HepG2 (cell line): ENCODE data around the gene DLG3. TPM values are rescaled to one million over a fixed set of nuclear protein-coding genes. Genes with fewer than 3 reads are reported as not detected.

Experiments used
- ATAC-seq: fragments of 200-7000 bp; cut with Tn5 transposase; 3 replicates; pipeline ENCODE4 v1.9.1; 2020; ENCODE audit warnings: mild to moderate bottlenecking, moderate library complexity
- BruUV-seq: library from RNA; stranded (reverse); fragments of 400-500 nt; replicated peaks from 2 replicates; lab custom pipeline; 2021; lab: Mats Ljungman, UMichigan
- CTCF ChIA-PET: fragments of 300-600 bp; formaldehyde crosslinking; extraction: SDS; loops from one replicate; lab custom pipeline; 2021; ENCODE audit warnings: low total read pairs, inconsistent platforms, low intra/inter-chr PET ratio; lab: Yijun Ruan, JAX
- POLR2A ChIA-PET: fragments of 350-600 bp; sonication (Branson Sonifier 250); formaldehyde crosslinking; loops from one replicate; lab custom pipeline; 2020; ENCODE audit warnings: antibody characterized with exemption, inconsistent platforms; lab: Yijun Ruan, JAX
- DNase-seq: peaks from one replicate; pipeline ENCODE4 v3.0.0-alpha.2; 2015; ENCODE audit warnings: low spot score
- FAIRE-seq: peaks from 3 replicates; lab custom pipeline; 2011; peaks lifted over from hg19 to GRCh38; lab: Jason Lieb, UNC
- H2AFZ ChIP-seq: one replicate; pipeline ENCODE4 v1.6.1; 2011; ENCODE audit warnings: low read length, inconsistent platforms
- H3K27ac ChIP-seq: fragments of 300-600 bp; 3 replicates; pipeline ENCODE4 v1.8.0; 2011; ENCODE audit warnings: mixed run types, mild to moderate bottlenecking, mixed read lengths, low read length, inconsistent platforms; ENCODE audit not compliant: insufficient read depth; ENCODE audit errors: extremely low read length
- H3K27me3 ChIP-seq, 2 experiments: fragments of 200-600 bp in 1 of 2; 2 replicates in 1 of 2; 3 replicates in 1 of 2; pipeline versions ENCODE4 v1.6.0 to v1.8.0; 2011; ENCODE audit warnings: low read length in 2 of 2, mild to moderate bottlenecking in 2 of 2, moderate library complexity in 2 of 2, inconsistent platforms in 1 of 2; ENCODE audit not compliant: insufficient read depth in 2 of 2, control insufficient read depth in 1 of 2
- H3K36me3 ChIP-seq, 2 experiments: fragments of 200-600 bp in 1 of 2; replicated peaks in 1 of 2; 2 replicates in 1 of 2; 3 replicates in 1 of 2; pipeline versions ENCODE4 v1.5.1 to v1.8.0; 2011; ENCODE audit warnings: low read length in 2 of 2, inconsistent platforms in 1 of 2; ENCODE audit not compliant: insufficient read depth in 2 of 2, control insufficient read depth in 1 of 2
- H3K4me1 ChIP-seq: 2 replicates; pipeline ENCODE4 v1.5.1; 2012; ENCODE audit warnings: low read length, inconsistent platforms; ENCODE audit not compliant: insufficient read depth
- H3K4me2 ChIP-seq: 2 replicates; pipeline ENCODE4 v1.6.0; 2011; ENCODE audit warnings: low read depth, low read length, inconsistent platforms
- H3K4me3 ChIP-seq, 3 experiments: fragments of 200-600 bp in 1 of 3; sonication (generic), shearing (Covaris generic) in 1 of 3; replicated peaks in 1 of 3; 2 replicates each; pipeline ENCODE4 v1.5.1; 2011 to 2016; ENCODE audit warnings: low read length in 3 of 3, inconsistent platforms in 2 of 3, low read depth in 2 of 3, mild to moderate bottlenecking in 2 of 3, control low read depth in 1 of 3, mixed read lengths in 1 of 3; ENCODE audit not compliant: insufficient read depth in 1 of 3
- H3K79me2 ChIP-seq: one replicate; pipeline ENCODE4 v1.6.1; 2011; ENCODE audit warnings: low read length, inconsistent platforms; ENCODE audit not compliant: insufficient read depth
- H3K9ac ChIP-seq: 2 replicates; pipeline ENCODE4 v1.6.0; 2011; ENCODE audit warnings: mild to moderate bottlenecking, low read depth, low read length, inconsistent platforms; ENCODE audit not compliant: insufficient read depth
- H3K9me3 ChIP-seq: 2 replicates; pipeline ENCODE4 v1.5.1; 2012; ENCODE audit warnings: mild to moderate bottlenecking, low read length
- H4K20me1 ChIP-seq: 2 replicates; pipeline ENCODE4 v1.6.0; 2011; ENCODE audit warnings: inconsistent platforms, mild to moderate bottlenecking, low read length, moderate library complexity; ENCODE audit not compliant: insufficient read depth
- JDP2 ChIP-seq: sonication (generic); formaldehyde crosslinking; IDR thresholded peaks from 2 replicates; pipeline ENCODE4 v1.8.1; 2022; ENCODE audit warnings: missing genetic modification reagents, borderline replicate concordance
- KDM2A ChIP-seq: sonication (generic); formaldehyde crosslinking; IDR thresholded peaks from 2 replicates; pipeline ENCODE4 v1.4.0; 2020; ENCODE audit warnings: low read depth, missing genetic modification reagents, borderline replicate concordance
- KMT2B ChIP-seq: IDR thresholded peaks from 2 replicates; pipeline ENCODE4 v1.6.1; 2016; ENCODE audit warnings: missing genetic modification reagents, missing compliant biosample characterization
- MLX ChIP-seq: IDR thresholded peaks from 2 replicates; pipeline ENCODE4 v1.6.1; 2016
- NFE2L2 ChIP-seq: fragments of 150-350 bp; IDR thresholded peaks from 2 replicates; pipeline ENCODE4 v1.6.1; 2014; ENCODE audit warnings: low read length
- RFX1 ChIP-seq: fragments of 450-650 bp; IDR thresholded peaks from 2 replicates; pipeline ENCODE4 v1.6.1; 2017
- RFX3 ChIP-seq: IDR thresholded peaks from 2 replicates; pipeline ENCODE4 v1.6.1; 2016; ENCODE audit warnings: missing biosample characterization, missing genetic modification reagents
- TCF7 ChIP-seq: sonication (generic); IDR thresholded peaks from 2 replicates; pipeline ENCODE4 v1.6.1; 2016; ENCODE audit warnings: antibody characterized with exemption, low read depth
- ZBTB40 ChIP-seq, 2 experiments: fragments of 450-650 bp in 1 of 2; sonication (generic) in 1 of 2; formaldehyde crosslinking in 1 of 2; IDR thresholded peaks; 2 replicates each; pipeline versions ENCODE4 v1.6.1 to v1.8.0; 2016 to 2022; ENCODE audit warnings: antibody characterized with exemption in 1 of 2, mild to moderate bottlenecking in 1 of 2, missing genetic modification reagents in 1 of 2
- ZKSCAN1 ChIP-seq: fragments of 150-350 bp; IDR thresholded peaks from 2 replicates; pipeline ENCODE4 v1.6.1; 2014; ENCODE audit warnings: low read length
- ZNF263 ChIP-seq: sonication (generic); formaldehyde crosslinking; IDR thresholded peaks from 2 replicates; pipeline ENCODE4 v1.4.0; 2020; ENCODE audit warnings: missing genetic modification reagents
- ZNF282 ChIP-seq: fragments of 450-650 bp; IDR thresholded peaks from 2 replicates; pipeline ENCODE4 v1.6.1; 2018; ENCODE audit not compliant: partially characterized antibody
- ZNF503 ChIP-seq: sonication (generic); formaldehyde crosslinking; IDR thresholded peaks from 2 replicates; pipeline ENCODE4 v1.4.0; 2020; ENCODE audit warnings: missing genetic modification reagents
- ZNF790 ChIP-seq: sonication (generic); formaldehyde crosslinking; IDR thresholded peaks from 2 replicates; pipeline ENCODE4 v1.8.0; 2022; ENCODE audit warnings: missing genetic modification reagents, mild to moderate bottlenecking, borderline replicate concordance
- WGBS: methylation state at CpG from one replicate; pipeline ENCODE4 v1.1.6; 2017; ENCODE audit warnings: low lambda C conversion rate; 5-methylcytosine and 5-hydroxymethylcytosine counted together
- in situ Hi-C: cut with HindIII; loops from 2 replicates; pipeline ENCODE4 v1.10.0; 2017; ENCODE audit warnings: low pct_unique_long_range_greater_than_20kb; ENCODE audit not compliant: extremely low pct_ligation_motif_present
- intact Hi-C: fragments of 100-400 bp; cut with micrococcal nuclease; formaldehyde crosslinking; loops from one replicate; pipeline ENCODE4 v1.10.0; 2022; ENCODE audit not compliant: unreplicated experiment
- polyA plus RNA-seq, 8 experiments: library from polyadenylated mRNA; depleted of rRNA in 3 of 8; stranded (reverse) in 7 of 8; unstranded in 1 of 8; fragments of >200 nt; fragmentation: Illumina TruSeq in 4 of 8; extraction: Trizol in 4 of 8; gene quantifications; 2 replicates each; pipeline versions ENCODE4 v1.2.1 to v1.2.3, GENCODE V29; 2011 to 2016; ENCODE audit warnings: low read depth in 4 of 8, missing spikeins in 1 of 8, mixed read lengths in 1 of 8; ENCODE audit not compliant: insufficient read depth in 1 of 8
- total RNA-seq, 5 experiments: library from RNA; depleted of rRNA; stranded (reverse); fragments of >200 nt; fragmentation: Illumina TruSeq; extraction: Trizol; gene quantifications; 2 replicates each; pipeline ENCODE4 v1.2.3, GENCODE V29; 2016; ENCODE audit warnings: low read depth in 1 of 5

Gene DLG3
- total and polyA plus RNA-seq, 2 of the 13 experiments (the other 11 are each of a cell fraction or from before 2014, with no cell fraction given): 9.9 to 19.4 TPM

GRCh38 chrX:70476166-70476933 lies 31.7 kb downstream of the DLG3 start:
- POLR2A ChIA-PET: no interaction called here
- H3K27ac ChIP-seq: no peak overlapping the region
- intact Hi-C loops (loop anchor here (2.0 kb wide), 1 partner anchor 22 kb away; no protein-coding TSS in a partner anchor), in situ Hi-C loops (no loop called here)
- no peaks in the 10 kb centered on the region for H3K79me2 ChIP-seq
- H3K4me1 ChIP-seq: peaks cover 35% of the 10 kb centered on the region
- no peaks in the 10 kb centered on the region for H3K9me3 ChIP-seq
- 97% methylated on average over 5 of the region's 5 CpGs for WGBS
- no peak overlapping the region for H3K4me2 ChIP-seq
- ATAC-seq (no peak), FAIRE-seq (no peak), DNase-seq (no peak)
- no peak overlapping the region for H3K4me3 ChIP-seq
- BruUV-seq: no TSS peak
- H3K27me3 ChIP-seq: no peaks in the 10 kb centered on the region
- no peaks in the 10 kb centered on the region for H4K20me1 ChIP-seq
- no peaks in the 10 kb centered on the region; a peak in 1 of 5 replicates for H3K36me3 ChIP-seq
- CTCF ChIA-PET: no interaction called here
- no peak overlapping the region for H3K9ac ChIP-seq
- no peak overlapping the region for H2AFZ ChIP-seq
- TF ChIP-seq ZNF282 (no peak), MLX (no peak), ZNF790 (CRISPR knock-in tag) (no peak), KMT2B (no peak), TCF7 (no peak), JDP2 (no peak), ZBTB40 (IDR thresholded peaks at IDR 0.05) (no peak), ZBTB40 (CRISPR knock-in tag; IDR thresholded peaks at IDR 0.05) (no peak), NFE2L2 (no peak), ZNF263 (no peak), RFX1 (no peak), KDM2A (CRISPR knock-in tag) (no peak), ZKSCAN1 (no peak), ZNF503 (no peak), RFX3 (CRISPR knock-in tag) (no peak)
